ENCODE measurements around the gene PFDN4. TPM values are rescaled to one million over a fixed set of nuclear protein-coding genes. Genes with fewer than 3 reads are reported as not detected.

Gene PFDN4, protein sequence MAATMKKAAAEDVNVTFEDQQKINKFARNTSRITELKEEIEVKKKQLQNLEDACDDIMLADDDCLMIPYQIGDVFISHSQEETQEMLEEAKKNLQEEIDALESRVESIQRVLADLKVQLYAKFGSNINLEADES
- 82.0 and 130 TPM in 2 replicates for total RNA-seq

DNA sequence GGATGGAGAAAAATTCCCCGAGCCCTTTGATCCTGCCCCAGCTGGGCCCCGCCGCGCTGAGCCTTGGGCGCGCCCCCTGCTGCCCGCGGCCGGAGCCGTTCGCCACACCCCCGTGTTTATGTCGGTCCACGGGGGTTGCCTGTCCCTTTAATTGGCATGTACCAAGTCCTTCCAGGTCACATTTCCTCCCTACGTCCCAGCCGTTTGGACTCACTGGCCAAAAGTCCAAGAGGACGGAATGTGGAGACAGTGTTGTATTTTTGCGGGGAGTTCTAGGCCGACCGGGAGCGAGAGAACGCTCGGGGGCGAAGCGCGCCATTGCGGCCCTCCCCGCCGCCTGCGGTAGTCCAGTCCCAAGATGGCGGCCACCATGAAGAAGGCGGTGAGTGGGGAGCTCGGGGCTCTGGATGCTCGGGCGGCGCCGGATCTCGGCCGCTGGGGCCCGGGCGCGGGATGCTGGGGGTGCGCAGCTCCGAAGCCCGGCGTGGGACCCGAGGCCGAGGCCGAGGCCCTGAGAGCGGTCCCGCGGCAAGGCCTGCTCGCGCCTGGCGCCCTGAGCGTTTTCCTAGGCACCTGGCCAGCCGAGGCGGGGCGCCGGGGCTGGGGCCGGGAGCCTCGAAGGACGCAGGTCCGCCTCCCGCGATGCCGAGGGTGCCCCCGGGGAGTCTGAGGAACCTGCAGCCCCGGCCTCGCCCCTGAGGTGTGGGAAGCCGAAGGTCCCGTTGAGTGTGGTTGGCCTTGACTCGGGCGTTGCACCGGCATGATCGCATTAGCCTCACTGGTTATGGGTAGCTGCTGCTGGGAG is at the start of gene PFDN4:
Gene PFDN4, plus strand, starts transcription at position 345 of the 805 bp plus-strand sequence. Its CDS starts 14 bp downstream, at position 359.
- peak; percentile 86 for DNase-seq (ENCODE audit: low read depth)
- TF ChIP-seq, protein P1, sequence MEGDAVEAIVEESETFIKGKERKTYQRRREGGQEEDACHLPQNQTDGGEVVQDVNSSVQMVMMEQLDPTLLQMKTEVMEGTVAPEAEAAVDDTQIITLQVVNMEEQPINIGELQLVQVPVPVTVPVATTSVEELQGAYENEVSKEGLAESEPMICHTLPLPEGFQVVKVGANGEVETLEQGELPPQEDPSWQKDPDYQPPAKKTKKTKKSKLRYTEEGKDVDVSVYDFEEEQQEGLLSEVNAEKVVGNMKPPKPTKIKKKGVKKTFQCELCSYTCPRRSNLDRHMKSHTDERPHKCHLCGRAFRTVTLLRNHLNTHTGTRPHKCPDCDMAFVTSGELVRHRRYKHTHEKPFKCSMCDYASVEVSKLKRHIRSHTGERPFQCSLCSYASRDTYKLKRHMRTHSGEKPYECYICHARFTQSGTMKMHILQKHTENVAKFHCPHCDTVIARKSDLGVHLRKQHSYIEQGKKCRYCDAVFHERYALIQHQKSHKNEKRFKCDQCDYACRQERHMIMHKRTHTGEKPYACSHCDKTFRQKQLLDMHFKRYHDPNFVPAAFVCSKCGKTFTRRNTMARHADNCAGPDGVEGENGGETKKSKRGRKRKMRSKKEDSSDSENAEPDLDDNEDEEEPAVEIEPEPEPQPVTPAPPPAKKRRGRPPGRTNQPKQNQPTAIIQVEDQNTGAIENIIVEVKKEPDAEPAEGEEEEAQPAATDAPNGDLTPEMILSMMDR (IDR thresholded peaks at IDR 0.05; ENCODE audit: insufficient read depth, low read depth, low read length), result peak; percentile 89

DNA sequence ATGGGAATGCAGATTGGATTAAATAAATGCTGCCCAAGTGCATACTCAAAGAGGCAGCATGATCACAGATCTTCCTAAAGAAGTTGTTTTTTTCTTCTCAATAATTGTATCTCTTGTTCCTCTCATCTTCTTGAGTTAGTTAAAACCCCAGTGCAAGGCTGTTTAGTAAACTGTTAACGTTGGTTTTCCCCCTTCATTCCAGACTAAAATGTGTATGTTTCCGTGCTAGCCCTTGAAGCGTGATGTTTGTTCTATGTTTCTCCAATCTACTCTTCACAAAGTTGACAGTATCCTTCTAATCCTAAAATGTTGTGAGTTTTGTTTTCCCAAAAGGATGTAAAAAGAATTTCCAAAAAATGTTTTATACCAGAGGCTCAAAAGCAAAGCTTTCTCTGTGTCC is 49.7 kb upstream of the PFDN4 start:
- H3K4me3 ChIP-seq (ENCODE audit: low read depth, low read length), result no peak overlapping the region
- no peak for DNase-seq (ENCODE audit: low read depth)
- TF ChIP-seq, protein P1 (IDR thresholded peaks at IDR 0.05; ENCODE audit: insufficient read depth, low read depth, low read length), result no peak

More for the DNA sequence above, at the start of gene PFDN4:
- peak within 1 kb of the TSS; percentile 88 for H3K4me3 ChIP-seq (ENCODE audit: low read depth, low read length)

DNA sequence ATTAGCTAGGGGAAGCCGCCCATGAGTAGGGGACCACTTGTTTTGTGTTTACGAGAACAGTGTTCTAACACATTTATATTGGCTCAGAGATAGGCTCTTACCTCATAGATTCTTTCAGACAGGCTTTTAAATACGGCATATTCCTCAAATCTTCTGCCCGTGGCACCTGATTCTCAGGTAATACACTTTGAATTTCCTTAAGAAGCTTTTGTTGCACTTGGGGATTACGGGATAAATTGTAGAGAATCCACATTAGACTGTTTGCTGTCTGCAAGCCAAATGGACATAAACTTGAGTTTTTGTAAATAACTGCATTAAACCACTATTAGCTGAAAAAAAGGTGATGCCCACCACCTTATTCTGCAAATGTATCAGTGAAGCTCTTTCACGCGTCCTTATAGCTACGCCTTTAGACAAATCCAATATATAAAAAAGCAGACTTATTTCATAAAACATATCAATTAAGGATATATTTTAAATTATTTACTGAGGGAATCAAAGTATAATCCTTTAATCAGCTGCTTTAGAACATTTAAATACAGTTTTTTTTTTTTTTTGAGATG is 49.0 kb upstream of the PFDN4 start:
- H3K4me3 ChIP-seq (ENCODE audit: low read depth, low read length), result no peak overlapping the region
- no peak for DNase-seq (ENCODE audit: low read depth)
- TF ChIP-seq, protein P1 (IDR thresholded peaks at IDR 0.05; ENCODE audit: insufficient read depth, low read depth, low read length), result no peak

DNA sequence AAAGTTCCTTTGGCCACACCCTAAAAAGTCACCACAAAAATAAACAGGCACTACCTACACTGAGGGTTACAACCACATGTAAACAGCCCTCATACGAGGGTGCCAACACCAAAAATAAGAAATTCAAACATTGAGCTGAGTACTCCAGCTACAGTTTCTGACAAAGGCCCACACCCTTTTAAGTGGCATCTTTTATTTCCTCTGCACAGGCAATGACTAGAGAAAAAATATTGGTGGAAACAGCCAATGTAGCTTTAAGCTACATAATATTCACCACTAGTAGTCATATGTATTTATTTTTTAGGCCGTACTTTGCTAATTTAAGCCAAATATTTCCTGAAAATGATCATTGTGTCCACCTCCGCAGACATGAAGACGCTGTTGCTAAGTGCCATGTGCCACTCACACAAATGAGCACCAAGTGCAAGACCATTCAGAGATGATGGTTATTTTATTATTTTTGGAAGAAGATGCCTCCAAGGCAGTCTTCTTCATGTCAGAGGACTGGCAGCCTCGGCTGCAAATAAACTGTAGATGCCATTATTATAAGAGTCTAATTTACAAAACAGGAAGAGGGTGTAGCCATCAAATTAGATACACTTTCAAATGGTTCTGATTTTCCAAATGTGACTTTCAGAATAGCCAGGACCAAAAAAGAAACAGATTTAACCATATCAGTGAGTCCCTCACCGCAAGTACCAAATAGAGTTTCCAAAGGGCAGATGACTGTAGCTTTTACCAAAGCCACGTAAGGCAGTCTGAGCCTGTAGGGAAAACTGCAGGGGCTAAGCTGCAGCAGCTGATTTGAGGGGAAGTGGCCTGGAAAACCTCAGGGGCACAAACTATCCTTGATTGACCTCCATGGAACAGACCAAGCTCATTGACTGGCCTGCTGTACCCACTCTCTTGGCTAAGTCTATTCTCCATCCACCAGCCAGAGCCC is 47.6 kb upstream of the PFDN4 start:
- TF ChIP-seq, protein P1 (IDR thresholded peaks at IDR 0.05; ENCODE audit: insufficient read depth, low read depth, low read length), result no peak
- DNase-seq (ENCODE audit: low read depth), result no peak
- H3K4me3 ChIP-seq (ENCODE audit: low read depth, low read length), result no peak overlapping the region

DNA sequence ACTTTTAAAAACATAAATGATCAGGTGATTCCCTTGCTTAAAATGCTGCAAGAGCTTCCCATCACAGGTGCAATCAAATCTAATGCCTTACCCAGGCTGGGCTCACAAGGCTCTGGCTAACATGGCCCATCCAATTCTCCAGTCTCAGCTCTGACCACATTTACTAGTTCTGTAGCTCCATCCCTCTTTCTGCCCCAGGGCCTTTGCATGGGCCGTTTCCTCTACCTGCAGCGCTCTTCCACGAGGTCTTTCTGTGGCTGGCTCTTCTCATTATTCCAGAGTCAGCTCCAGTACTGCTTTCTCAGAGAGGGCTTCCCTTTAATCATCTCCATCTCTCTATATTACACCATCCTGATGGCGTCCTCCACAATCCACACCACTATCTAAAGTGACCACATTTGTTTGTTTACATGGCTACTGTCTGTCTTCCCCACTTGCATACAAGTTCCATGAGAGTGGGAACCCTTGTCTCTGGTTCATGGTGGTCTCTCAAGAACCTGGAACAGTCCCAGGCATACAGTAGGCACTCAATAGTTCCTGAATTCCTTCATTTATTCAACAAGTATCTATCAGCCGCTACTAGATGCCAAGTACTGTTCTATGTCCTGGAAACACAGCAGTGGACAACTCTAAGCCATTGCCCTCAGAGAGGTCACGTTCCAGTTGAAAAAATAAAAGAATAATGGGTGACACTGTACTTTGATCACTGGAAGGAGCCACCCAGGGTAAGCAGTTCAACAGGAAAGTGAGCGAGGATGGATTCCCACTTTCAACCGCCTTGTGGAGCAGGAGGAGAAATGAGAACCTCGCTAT is 46.7 kb upstream of the PFDN4 start:
- TF ChIP-seq, protein P1 (IDR thresholded peaks at IDR 0.05; ENCODE audit: insufficient read depth, low read depth, low read length), result no peak
- no peak for DNase-seq (ENCODE audit: low read depth)
- no peak overlapping the region for H3K4me3 ChIP-seq (ENCODE audit: low read depth, low read length)

DNA sequence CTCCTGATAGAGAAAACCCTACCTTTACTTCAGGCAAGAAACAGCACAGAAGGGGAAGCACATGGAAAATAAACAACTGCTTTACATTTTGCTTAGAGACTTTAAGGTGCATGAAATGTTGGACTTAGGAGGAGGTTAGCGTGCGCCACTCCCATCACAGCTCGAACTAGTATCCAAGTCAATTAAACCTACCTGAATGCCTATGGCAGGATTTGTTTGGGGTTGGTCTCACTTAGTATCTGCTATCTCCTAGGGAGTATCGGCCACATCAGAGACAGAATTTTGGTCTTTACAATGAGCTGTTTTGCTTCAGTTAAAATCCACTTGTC is 46.1 kb upstream of the PFDN4 start:
- no peak overlapping the region for H3K4me3 ChIP-seq (ENCODE audit: low read depth, low read length)
- TF ChIP-seq, protein P1 (IDR thresholded peaks at IDR 0.05; ENCODE audit: insufficient read depth, low read depth, low read length), result no peak
- no peak for DNase-seq (ENCODE audit: low read depth)
